Measurements from ENCODE around the gene TUBB4B.

TUBB4B gene

DNA sequence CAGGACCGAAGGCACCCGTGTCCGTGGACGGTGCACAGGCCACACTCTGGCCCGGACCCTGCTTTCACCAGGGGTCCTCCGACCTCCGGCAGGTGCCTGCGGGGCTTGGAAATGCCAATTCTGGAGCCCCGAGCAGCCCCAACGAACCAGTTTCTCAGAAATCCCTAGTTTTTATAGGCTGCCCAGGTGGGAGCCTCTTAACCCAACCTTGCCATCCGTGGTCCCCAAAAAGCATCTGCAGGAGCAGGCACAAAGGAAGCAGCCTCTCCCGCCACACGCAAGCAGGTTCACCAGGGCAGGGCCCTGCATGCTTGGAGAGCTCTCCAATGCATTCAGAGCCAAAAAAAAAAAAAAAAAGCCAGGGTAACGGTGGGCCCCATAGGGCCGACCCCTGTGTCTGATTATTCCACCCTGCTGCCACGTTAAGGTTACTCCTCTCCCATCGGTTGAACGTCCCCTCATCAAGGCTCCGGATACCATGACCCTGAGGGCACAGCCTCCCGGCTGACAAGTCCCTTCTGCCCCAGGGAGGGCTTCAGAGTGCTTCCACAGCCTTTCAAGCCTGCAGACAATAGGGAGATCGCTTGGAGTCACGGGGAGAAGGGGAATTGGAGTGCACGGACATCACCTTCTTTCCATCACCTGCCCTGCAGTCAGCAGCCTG lies 39.8 kb upstream of the TUBB4B start:
- no peaks in the 10 kb centered on the region for H3K27me3 Mint-ChIP-seq
- H3K9me3 Mint-ChIP-seq: no peaks in the 10 kb centered on the region
- peaks cover 44% of the 10 kb centered on the region for H3K4me1 Mint-ChIP-seq (ENCODE audit: low read depth)
- peak overlapping the region; percentile 87 for H3K4me3 Mint-ChIP-seq
- peak overlapping the region; percentile 90 for H3K27ac Mint-ChIP-seq
- DNase-seq: no peak
- H3K36me3 Mint-ChIP-seq (ENCODE audit: low read depth): peaks cover 28% of the 10 kb centered on the region

GRCh38 chr9:137202966-137203365 lies 38.1 kb upstream of the TUBB4B start:
- peaks cover 56% of the 10 kb centered on the region for H3K4me1 Mint-ChIP-seq (ENCODE audit: low read depth)
- H3K4me3 Mint-ChIP-seq: peak overlapping the region; percentile 38

DNA sequence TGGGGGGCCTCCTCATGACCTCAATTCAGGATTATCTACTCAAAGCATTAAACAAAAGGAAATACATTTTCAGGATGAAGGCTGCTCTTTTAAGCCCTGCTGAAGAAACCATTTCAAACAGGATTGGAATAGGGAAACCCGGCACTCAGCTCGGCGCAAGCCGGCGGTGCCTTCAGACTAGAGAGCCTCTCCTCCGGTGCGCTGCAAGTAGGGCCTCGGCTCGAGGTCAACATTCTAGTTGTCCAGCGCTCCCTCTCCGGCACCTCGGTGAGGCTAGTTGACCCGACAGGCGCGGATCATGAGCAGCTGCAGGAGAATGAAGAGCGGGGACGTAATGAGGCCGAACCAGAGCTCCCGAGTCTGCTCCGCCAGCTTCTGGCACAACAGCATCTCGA lies 36.4 kb upstream of the TUBB4B start:
- Mint-ChIP-seq H3K36me3 (ENCODE audit: low read depth) (peaks cover 60% of the 10 kb centered on the region), H3K27me3 (no peaks in the 10 kb centered on the region), H3K27ac (peak overlapping the region; percentile 95), H3K4me3 (peak overlapping the region; percentile 95), H3K9me3 (no peaks in the 10 kb centered on the region), H3K4me1 (ENCODE audit: low read depth) (peaks cover 49% of the 10 kb centered on the region)
- DNase-seq: no peak

More at GRCh38 chr9:137202966-137203365, 38.1 kb upstream of the TUBB4B start:
- no peak overlapping the region for H3K27ac Mint-ChIP-seq
- no peak for DNase-seq
- no peaks in the 10 kb centered on the region for H3K9me3 Mint-ChIP-seq
- no peaks in the 10 kb centered on the region for H3K27me3 Mint-ChIP-seq
- H3K36me3 Mint-ChIP-seq (ENCODE audit: low read depth): peaks cover 44% of the 10 kb centered on the region

GRCh38 chr9:137205126-137206069 lies 35.7 kb upstream of the TUBB4B start, which contains the start of the genes NDOR1 and TMEM203:
NDOR1 (plus strand) TSS chr9:137205700; CDS start chr9:137205778, 78 bp downstream.
TMEM203 (minus strand) TSS chr9:137205648; CDS start chr9:137205414, 234 bp downstream.
- peaks cover 49% of the 10 kb centered on the region for H3K4me1 Mint-ChIP-seq (ENCODE audit: low read depth)
- peak within 1 kb of the TSS; percentile 95 for H3K27ac Mint-ChIP-seq
- H3K27me3 Mint-ChIP-seq: no peaks in the 10 kb centered on the region
- peak within 1 kb of the TSS; percentile 95 for H3K4me3 Mint-ChIP-seq
- peak; percentile 97 for DNase-seq
- H3K9me3 Mint-ChIP-seq: no peaks in the 10 kb centered on the region
- peaks cover 64% of the 10 kb centered on the region for H3K36me3 Mint-ChIP-seq (ENCODE audit: low read depth)

GRCh38 chr9:137206602-137207001 lies 34.5 kb upstream of the TUBB4B start:
- H3K4me1 Mint-ChIP-seq (ENCODE audit: low read depth): peaks cover 41% of the 10 kb centered on the region
- peaks cover 72% of the 10 kb centered on the region for H3K36me3 Mint-ChIP-seq (ENCODE audit: low read depth)
- no peak for DNase-seq
- H3K4me3 Mint-ChIP-seq: peak overlapping the region; percentile 95
- H3K27ac Mint-ChIP-seq: peak overlapping the region; percentile 95
- H3K9me3 Mint-ChIP-seq: no peaks in the 10 kb centered on the region
- H3K27me3 Mint-ChIP-seq: no peaks in the 10 kb centered on the region

DNA sequence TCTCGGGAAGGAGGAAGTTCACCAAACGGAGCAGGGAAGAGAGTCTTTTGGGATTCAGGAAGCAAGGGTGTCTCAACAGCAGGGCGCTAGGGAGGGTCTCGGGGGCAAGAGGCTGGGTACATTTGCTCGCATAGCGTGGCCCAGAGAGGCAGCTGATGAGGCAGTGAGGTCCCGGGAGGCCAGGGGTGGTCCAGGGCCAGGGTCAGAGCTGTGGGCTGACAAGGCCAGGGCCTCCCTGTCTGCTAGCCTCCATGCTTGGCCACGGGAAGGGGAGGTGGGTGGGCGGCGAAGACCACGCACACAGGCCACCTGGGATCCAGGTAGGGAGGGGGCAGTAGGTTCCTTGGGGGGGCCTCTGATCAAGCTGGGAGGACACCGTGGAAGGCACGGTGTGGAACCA lies 29.6 kb upstream of the TUBB4B start:
- peaks cover 13% of the 10 kb centered on the region for H3K4me1 Mint-ChIP-seq (ENCODE audit: low read depth)
- H3K36me3 Mint-ChIP-seq (ENCODE audit: low read depth): peaks cover 78% of the 10 kb centered on the region
- no peak for DNase-seq
- no peak overlapping the region for H3K27ac Mint-ChIP-seq
- no peaks in the 10 kb centered on the region for H3K27me3 Mint-ChIP-seq
- H3K4me3 Mint-ChIP-seq: no peak overlapping the region
- H3K9me3 Mint-ChIP-seq: no peaks in the 10 kb centered on the region

DNA sequence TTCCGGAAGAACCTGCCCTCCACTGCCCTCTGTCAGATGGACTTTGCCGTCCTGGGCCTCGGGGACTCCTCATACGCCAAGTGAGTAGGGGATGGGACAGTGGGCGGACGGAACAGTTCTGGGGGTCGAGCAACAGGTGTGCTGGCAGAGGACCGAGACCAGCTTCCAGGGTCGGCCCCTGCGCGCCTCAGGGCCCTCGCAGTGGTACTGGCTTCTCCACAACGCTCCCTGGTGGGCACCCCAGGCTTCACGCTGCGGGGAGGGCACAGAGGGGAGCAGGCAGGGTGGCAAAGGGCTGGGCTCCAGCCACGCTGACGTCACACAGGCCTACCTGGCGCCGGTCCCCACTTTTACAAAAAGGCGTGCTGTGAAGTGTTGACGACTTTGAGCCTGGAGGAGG lies 28.6 kb upstream of the TUBB4B start:
- Mint-ChIP-seq H3K27ac (no peak overlapping the region), H3K27me3 (no peaks in the 10 kb centered on the region), H3K36me3 (ENCODE audit: low read depth) (peaks cover 75% of the 10 kb centered on the region), H3K4me1 (ENCODE audit: low read depth) (peaks cover 4% of the 10 kb centered on the region), H3K9me3 (no peaks in the 10 kb centered on the region), H3K4me3 (no peak overlapping the region)
- no peak for DNase-seq

DNA sequence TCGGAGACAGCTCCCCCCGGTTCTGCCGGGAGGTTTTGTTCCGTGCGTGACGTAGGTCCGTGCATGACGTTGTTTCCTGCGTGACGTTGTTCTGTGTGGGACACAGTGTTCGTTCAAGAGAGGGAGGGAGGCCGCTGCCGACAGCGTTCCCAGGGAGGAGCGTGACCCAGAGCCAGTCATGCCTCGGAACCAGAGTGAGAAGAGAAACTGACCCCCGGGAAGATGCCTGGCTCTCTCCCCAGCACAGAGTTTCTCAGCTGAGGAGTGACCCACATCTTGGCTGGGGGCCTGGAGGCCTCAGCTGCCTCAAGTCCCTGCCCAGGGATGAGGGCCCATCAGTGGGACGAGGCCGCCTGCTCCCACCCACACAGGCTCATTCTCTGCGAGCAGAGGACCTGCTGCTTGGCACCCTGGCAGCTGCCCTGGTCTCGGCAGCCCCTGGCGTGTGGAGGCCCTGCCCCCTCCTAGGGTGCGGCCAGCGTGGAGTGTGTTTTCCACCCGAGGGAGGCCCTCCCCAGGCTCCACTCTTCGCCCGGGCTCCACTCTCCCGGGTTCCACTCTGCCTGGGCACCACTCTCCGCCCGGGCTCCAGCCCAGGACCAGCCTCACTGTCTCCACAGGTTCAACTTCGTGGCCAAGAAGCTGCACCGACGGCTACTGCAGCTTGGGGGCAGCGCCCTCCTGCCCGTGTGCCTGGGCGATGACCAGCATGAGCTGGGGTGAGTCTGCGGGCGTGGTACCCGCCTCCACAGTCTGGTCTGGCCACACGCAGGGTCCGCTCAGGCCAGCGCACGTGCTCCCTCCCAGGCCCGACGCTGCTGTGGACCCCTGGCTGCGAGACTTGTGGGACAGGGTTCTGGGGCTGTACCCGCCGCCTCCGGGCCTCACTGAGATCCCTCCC lies 27.7 kb upstream of the TUBB4B start:
- H3K27ac Mint-ChIP-seq: no peak overlapping the region

GRCh38 chr9:137214620-137215019 lies 26.5 kb upstream of the TUBB4B start:
- DNase-seq: no peak
- no peak overlapping the region for H3K27ac Mint-ChIP-seq
- H3K9me3 Mint-ChIP-seq: no peaks in the 10 kb centered on the region
- H3K4me1 Mint-ChIP-seq (ENCODE audit: low read depth): no peaks in the 10 kb centered on the region
- H3K36me3 Mint-ChIP-seq (ENCODE audit: low read depth): peaks cover 64% of the 10 kb centered on the region
- H3K4me3 Mint-ChIP-seq: no peak overlapping the region
- no peaks in the 10 kb centered on the region for H3K27me3 Mint-ChIP-seq

More for the DNA sequence above, 27.7 kb upstream of the TUBB4B start:
- no peaks in the 10 kb centered on the region for H3K27me3 Mint-ChIP-seq
- DNase-seq: no peak
- H3K4me3 Mint-ChIP-seq: no peak overlapping the region
- peaks cover 1% of the 10 kb centered on the region for H3K4me1 Mint-ChIP-seq (ENCODE audit: low read depth)
- H3K36me3 Mint-ChIP-seq (ENCODE audit: low read depth): peaks cover 67% of the 10 kb centered on the region
- H3K9me3 Mint-ChIP-seq: no peaks in the 10 kb centered on the region

DNA sequence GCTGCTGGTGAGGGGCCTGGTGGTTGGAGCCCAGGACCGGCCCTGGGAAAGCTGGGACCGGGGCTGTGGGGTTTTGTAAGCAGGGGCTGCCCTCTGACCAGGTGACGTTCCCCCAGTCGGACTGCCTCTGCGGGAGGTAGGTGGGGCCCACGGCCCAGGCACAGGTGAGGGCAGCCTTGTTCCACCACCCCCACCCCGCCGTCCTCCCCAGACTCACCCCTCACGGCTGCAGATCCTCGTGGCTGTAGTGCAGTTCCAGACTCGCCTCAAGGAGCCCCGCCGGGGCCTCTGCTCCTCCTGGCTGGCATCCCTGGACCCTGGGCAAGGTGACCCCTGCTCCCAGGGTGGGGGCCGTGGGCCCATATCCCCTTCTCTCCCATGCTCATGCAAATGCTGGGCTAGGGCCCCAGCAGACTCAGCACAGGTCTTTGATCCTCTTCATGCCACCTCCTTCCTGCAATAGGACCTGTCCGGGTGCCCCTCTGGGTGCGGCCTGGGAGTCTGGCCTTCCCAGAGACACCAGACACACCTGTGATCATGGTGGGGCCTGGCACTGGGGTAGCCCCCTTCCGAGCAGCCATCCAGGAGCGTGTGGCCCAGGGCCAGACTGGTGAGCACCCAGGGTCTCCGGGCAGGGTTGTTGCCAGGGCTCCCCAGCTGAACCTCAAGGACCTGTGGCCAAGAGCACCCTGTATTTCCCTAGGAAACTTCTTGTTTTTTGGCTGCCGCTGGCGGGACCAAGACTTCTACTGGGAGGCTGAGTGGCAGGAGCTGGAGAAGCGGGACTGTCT lies 25.7 kb upstream of the TUBB4B start:
- no peak overlapping the region for H3K4me3 Mint-ChIP-seq
- H3K4me1 Mint-ChIP-seq (ENCODE audit: low read depth): no peaks in the 10 kb centered on the region
- H3K27ac Mint-ChIP-seq: no peak overlapping the region

GRCh38 chr9:137216188-137216965 lies 24.7 kb upstream of the TUBB4B start:
- H3K9me3 Mint-ChIP-seq: no peaks in the 10 kb centered on the region
- DNase-seq: no peak
- no peak overlapping the region for H3K4me3 Mint-ChIP-seq
- H3K36me3 Mint-ChIP-seq (ENCODE audit: low read depth): peaks cover 50% of the 10 kb centered on the region
- H3K4me1 Mint-ChIP-seq (ENCODE audit: low read depth): no peaks in the 10 kb centered on the region
- H3K27ac Mint-ChIP-seq: no peak overlapping the region
- no peaks in the 10 kb centered on the region for H3K27me3 Mint-ChIP-seq

More for the DNA sequence above, 25.7 kb upstream of the TUBB4B start:
- no peaks in the 10 kb centered on the region for H3K9me3 Mint-ChIP-seq
- H3K36me3 Mint-ChIP-seq (ENCODE audit: low read depth): peaks cover 59% of the 10 kb centered on the region
- no peak for DNase-seq
- H3K27me3 Mint-ChIP-seq: no peaks in the 10 kb centered on the region

DNA sequence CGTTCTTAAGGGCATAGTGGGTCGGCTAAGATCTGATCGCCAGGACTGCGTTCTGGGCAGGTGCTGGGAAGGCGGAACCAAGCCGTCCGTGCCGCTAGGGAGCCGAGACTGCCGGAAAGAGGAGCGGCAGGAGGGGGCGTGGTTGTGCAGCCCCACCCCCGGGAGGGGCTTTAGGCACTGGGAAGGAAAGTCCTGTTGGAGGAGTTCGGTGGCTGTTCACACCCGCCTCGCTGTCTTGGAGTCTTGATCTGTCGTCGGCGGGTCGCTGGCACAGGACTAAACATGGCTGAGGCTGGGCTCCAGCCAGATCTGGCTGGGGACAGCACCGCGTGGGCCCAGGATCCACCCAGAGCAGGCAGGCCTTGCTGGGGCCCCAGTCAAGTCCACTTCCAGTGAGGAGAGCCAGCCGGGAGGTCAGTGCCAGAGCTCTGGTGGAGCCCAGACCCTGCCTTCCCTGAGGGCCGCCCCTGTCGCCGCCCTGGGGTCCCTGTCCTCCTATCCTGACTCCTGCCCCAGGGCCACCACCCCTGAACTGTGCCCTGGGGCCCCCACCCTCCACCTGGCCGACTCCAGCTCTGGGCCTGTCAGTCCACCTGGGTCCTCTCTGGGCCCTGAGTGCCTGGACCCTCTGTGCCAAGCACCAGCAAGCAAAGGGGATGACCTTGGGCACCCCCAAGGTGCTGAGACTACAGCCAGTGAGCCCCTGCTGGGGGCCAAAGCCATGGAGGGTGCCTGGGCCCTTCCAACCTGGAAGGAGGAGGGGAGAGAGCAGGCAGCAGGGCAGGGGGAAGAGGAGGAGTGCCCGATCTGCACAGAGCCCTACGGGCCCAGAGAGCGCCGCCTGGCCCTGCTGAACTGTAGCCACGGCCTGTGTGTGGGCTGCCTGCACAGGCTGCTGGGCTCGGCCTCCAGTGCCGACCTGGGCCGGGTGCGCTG lies 23.5 kb upstream of the TUBB4B start:
- DNase-seq: no peak
- no peak overlapping the region for H3K27ac Mint-ChIP-seq
- no peak overlapping the region for H3K4me3 Mint-ChIP-seq
- peaks cover 46% of the 10 kb centered on the region for H3K36me3 Mint-ChIP-seq (ENCODE audit: low read depth)
- no peaks in the 10 kb centered on the region for H3K27me3 Mint-ChIP-seq
- H3K9me3 Mint-ChIP-seq: no peaks in the 10 kb centered on the region
- H3K4me1 Mint-ChIP-seq (ENCODE audit: low read depth): no peaks in the 10 kb centered on the region

All from activated T-cell treated with anti-CD3 and anti-CD28 coated beads, Interleukin-2, amount 50 U/mL, for 24 hours (primary cell).